ENCODE measurements around the gene CMC2.
A peak's percentile ranks its signal among the peaks of the same experiment; 100 is the strongest.

CMC2 gene

GRCh38 chr16:80931801-80932707 lies 74.6 kb downstream of the CMC2 start:
- no peak for DNase-seq (ENCODE audit: low spot score)

- peak; percentile 11 for DNase-seq (ENCODE audit: low spot score)
These were observed 82.2 kb downstream of the CMC2 start for GRCh38 chr16:80924372-80924978.

GRCh38 chr16:80923356-80923755 lies 83.3 kb downstream of the CMC2 start:
- no peak for DNase-seq (ENCODE audit: low spot score)

All from CD4-positive, alpha-beta T cell treated with Interleukin-15 for 4 hours (primary cell).